Liver (tissue), 9 donors: ENCODE results near the gene RAB3A. TPM values are rescaled to one million over a fixed set of nuclear protein-coding genes. Genes with fewer than 3 reads are reported as not detected.

Source experiments
- DNase-seq: peaks from one replicate; pipeline ENCODE4 v3.0.0-alpha.2; 2017; ENCODE audit warnings: low spot score
- H3K27ac ChIP-seq, 2 donors: one replicate each; pipeline ENCODE4 v1.7.0; 2013; ENCODE audit warnings: inconsistent platforms in 2 of 2, low read length in 2 of 2, control low read depth in 1 of 2, low read depth in 1 of 2, mild to moderate bottlenecking in 1 of 2
- H3K27me3 ChIP-seq, 4 donors: one replicate each; pipeline versions ENCODE4 v1.6.1 to v1.7.0; 2013; ENCODE audit warnings: low read length in 3 of 4, inconsistent platforms in 1 of 4, mild to moderate bottlenecking in 1 of 4, moderate library complexity in 1 of 4; ENCODE audit not compliant: control insufficient read depth in 4 of 4, insufficient read depth in 4 of 4
- H3K36me3 ChIP-seq, 4 donors: one replicate each; pipeline versions ENCODE4 v1.6.1 to v1.7.0; 2013; ENCODE audit warnings: low read length in 3 of 4, mild to moderate bottlenecking in 3 of 4, low read depth in 1 of 4, moderate library complexity in 1 of 4; ENCODE audit not compliant: control insufficient read depth in 4 of 4, insufficient read depth in 3 of 4
- H3K4me1 ChIP-seq, 4 donors: one replicate each; pipeline versions ENCODE4 v1.6.1 to v1.7.0; 2013; ENCODE audit warnings: low read length in 3 of 4, mild to moderate bottlenecking in 3 of 4, moderate library complexity in 1 of 4; ENCODE audit not compliant: control insufficient read depth in 4 of 4, insufficient read depth in 4 of 4
- H3K4me3 ChIP-seq, 3 donors: one replicate each; pipeline versions ENCODE4 v1.6.1 to v1.7.0; 2013; ENCODE audit warnings: low read length in 3 of 3, control low read depth in 1 of 3, low read depth in 1 of 3, mild to moderate bottlenecking in 1 of 3
- H3K9ac ChIP-seq, 2 donors: one replicate each; pipeline ENCODE4 v1.7.0; 2013; ENCODE audit warnings: low read length in 2 of 2, mild to moderate bottlenecking in 2 of 2, moderate library complexity in 2 of 2, control low read depth in 1 of 2, low read depth in 1 of 2
- H3K9me3 ChIP-seq, 4 donors: one replicate each; pipeline versions ENCODE4 v1.6.1 to v1.7.0; 2013; ENCODE audit warnings: low read length in 3 of 4; ENCODE audit not compliant: control insufficient read depth in 4 of 4
- EGR1 ChIP-seq, 2 donors: IDR thresholded peaks; 2 replicates each; pipeline ENCODE4 v1.6.1; 2016 to 2018; ENCODE audit warnings: antibody characterized with exemption in 2 of 2, low read depth in 2 of 2
- FOXA1 ChIP-seq: IDR thresholded peaks from 2 replicates; pipeline ENCODE4 v1.6.1; 2016; ENCODE audit warnings: antibody characterized with exemption
- GABPA ChIP-seq, 2 donors: IDR thresholded peaks in 1 of 2; conservative IDR thresholded peaks in 1 of 2; 2 replicates each; pipeline ENCODE4 v1.6.1; 2016; ENCODE audit warnings: antibody characterized with exemption in 2 of 2, mild to moderate bottlenecking in 1 of 2, moderate library complexity in 1 of 2
- HNF4A ChIP-seq, 2 donors: conservative IDR thresholded peaks; 2 replicates each; pipeline ENCODE4 v1.6.1; 2016; ENCODE audit warnings: antibody characterized with exemption in 2 of 2, mild to moderate bottlenecking in 2 of 2
- HNF4G ChIP-seq: IDR thresholded peaks from 2 replicates; pipeline ENCODE4 v1.6.1; 2016; ENCODE audit warnings: antibody characterized with exemption
- JUND ChIP-seq, 2 donors: IDR thresholded peaks; 2 replicates each; pipeline ENCODE4 v1.6.1; 2016; ENCODE audit warnings: antibody characterized with exemption in 2 of 2
- NR2F2 ChIP-seq: IDR thresholded peaks from 2 replicates; pipeline ENCODE4 v1.6.1; 2016; ENCODE audit warnings: antibody characterized with exemption
- RAD21 ChIP-seq, 2 donors: IDR thresholded peaks; 2 replicates each; pipeline ENCODE4 v1.6.1; 2016; ENCODE audit warnings: antibody characterized with exemption in 2 of 2, mild to moderate bottlenecking in 2 of 2
- RXRA ChIP-seq, 2 donors: IDR thresholded peaks; 2 replicates each; pipeline ENCODE4 v1.6.1; 2017 to 2018; ENCODE audit warnings: antibody characterized with exemption in 2 of 2, mild to moderate bottlenecking in 1 of 2
- SP1 ChIP-seq: IDR thresholded peaks from 2 replicates; pipeline ENCODE4 v1.6.1; 2018; ENCODE audit warnings: antibody characterized with exemption, mild to moderate bottlenecking
- TAF1 ChIP-seq: conservative IDR thresholded peaks from 2 replicates; pipeline ENCODE4 v1.6.1; 2016; ENCODE audit warnings: antibody characterized with exemption, mild to moderate bottlenecking
- YY1 ChIP-seq: IDR thresholded peaks from 2 replicates; pipeline ENCODE4 v1.6.1; 2016; ENCODE audit warnings: antibody characterized with exemption, mild to moderate bottlenecking
- WGBS: extraction: QIAGEN DNeasy Blood & Tissue Kit; methylation state at CpG from one replicate; pipeline ENCODE4 v1.1.7; 2013; 5-methylcytosine and 5-hydroxymethylcytosine counted together
- polyA plus RNA-seq, 2 donors: library from polyadenylated mRNA; stranded (reverse) in 1 of 2; unstranded in 1 of 2; fragments of 200-250 nt in 1 of 2; fragments of >200 nt in 1 of 2; fragmentation: Nextera tagmentation in 1 of 2; extraction: Ambion mirVana in 1 of 2; gene quantifications; one replicate each; pipeline versions ENCODE4 v1.2.1 to v1.2.3, GENCODE V29; 2013 to 2015
- total RNA-seq, 2 donors: library from RNA; depleted of rRNA; stranded (reverse); fragments of >200 nt; gene quantifications; one replicate each; pipeline ENCODE4 v1.2.3, GENCODE V29; 2014
- TF ChIP-seq, protein P1 (sequence below): IDR thresholded peaks from 2 replicates; pipeline ENCODE4 v1.6.1; 2016; ENCODE audit warnings: antibody characterized with exemption
- TF ChIP-seq, protein P2 (sequence below): IDR thresholded peaks from 2 replicates; pipeline ENCODE4 v1.6.1; 2016; ENCODE audit warnings: antibody characterized with exemption
- TF ChIP-seq, protein P3 (sequence below): IDR thresholded peaks from 2 replicates; pipeline ENCODE4 v1.6.1; 2016; ENCODE audit warnings: antibody characterized with exemption
- TF ChIP-seq, protein P4 (sequence below): IDR thresholded peaks from 2 replicates; pipeline ENCODE4 v1.6.1; 2016; ENCODE audit warnings: antibody characterized with exemption, mild to moderate bottlenecking
- donor health status: healthy.
- donor health status: healthy.
- donor health status: healthy.
- donor health status: healthy.
- donor health status: healthy.

RAB3A gene
- total and polyA plus RNA-seq, 4 donors: 0.33 to 1.7 (median 0.79) TPM

DNA sequence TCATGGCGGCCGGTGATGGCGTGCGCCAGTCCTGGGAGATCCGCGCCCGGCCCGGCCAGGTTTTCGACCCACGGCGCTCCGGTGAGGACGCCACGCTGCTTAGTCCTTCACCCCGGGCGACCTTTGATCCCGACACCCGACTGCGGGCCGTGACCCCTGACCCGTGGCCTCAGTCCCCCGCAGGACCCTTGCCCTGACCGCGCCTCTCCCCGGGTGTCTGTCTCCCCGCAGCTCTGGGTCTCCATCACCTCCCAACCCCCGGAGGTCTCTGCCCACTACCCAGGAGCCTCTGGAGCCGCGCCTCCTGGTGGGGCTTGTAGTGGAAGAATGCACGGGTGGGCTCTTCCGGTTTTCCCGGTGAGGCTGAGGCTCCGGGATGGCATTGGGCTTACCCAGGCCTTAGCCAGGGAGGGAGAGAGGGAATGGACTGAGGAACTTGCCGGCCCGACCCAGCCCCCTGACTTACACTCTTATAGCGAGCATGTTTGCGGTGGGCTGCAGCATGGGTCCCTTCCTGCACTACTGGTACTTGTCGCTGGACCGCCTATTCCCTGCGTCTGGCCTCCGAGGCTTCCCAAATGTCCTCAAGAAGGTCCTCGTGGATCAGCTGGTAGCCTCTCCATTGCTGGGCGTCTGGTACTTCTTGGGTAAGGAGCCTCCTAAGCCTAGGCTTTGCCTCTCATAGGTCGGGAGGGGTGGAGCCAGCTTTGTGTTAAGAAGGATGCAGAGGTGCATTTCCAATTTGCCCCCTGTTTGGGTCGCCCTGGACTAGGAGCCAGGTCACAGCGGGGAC lies 10.3 kb downstream of the RAB3A start:
- no peaks in the 10 kb centered on the region for H3K27me3 ChIP-seq
- H3K36me3 ChIP-seq: peaks cover 0 to 8% (median 2%) of the 10 kb centered on the region in 4 donors
- 7% methylated on average over 46 of the region's 46 CpGs for WGBS
- H3K4me1 ChIP-seq: peaks cover 7 to 19% (median 14%) of the 10 kb centered on the region in 4 donors
- H3K9ac ChIP-seq: peak overlapping the region; percentile 1 to 22
- no peak for DNase-seq
- TF ChIP-seq HNF4A (conservative IDR thresholded peaks at IDR 0.05): no peak
- TF ChIP-seq RXRA (IDR thresholded peaks at IDR 0.05): no peak
- no peak for TF ChIP-seq YY1
- TF ChIP-seq, protein P1, sequence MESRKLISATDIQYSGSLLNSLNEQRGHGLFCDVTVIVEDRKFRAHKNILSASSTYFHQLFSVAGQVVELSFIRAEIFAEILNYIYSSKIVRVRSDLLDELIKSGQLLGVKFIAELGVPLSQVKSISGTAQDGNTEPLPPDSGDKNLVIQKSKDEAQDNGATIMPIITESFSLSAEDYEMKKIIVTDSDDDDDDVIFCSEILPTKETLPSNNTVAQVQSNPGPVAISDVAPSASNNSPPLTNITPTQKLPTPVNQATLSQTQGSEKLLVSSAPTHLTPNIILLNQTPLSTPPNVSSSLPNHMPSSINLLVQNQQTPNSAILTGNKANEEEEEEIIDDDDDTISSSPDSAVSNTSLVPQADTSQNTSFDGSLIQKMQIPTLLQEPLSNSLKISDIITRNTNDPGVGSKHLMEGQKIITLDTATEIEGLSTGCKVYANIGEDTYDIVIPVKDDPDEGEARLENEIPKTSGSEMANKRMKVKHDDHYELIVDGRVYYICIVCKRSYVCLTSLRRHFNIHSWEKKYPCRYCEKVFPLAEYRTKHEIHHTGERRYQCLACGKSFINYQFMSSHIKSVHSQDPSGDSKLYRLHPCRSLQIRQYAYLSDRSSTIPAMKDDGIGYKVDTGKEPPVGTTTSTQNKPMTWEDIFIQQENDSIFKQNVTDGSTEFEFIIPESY: no peak
- TF ChIP-seq GABPA (IDR thresholded peaks at IDR 0.05 in 1 of 2, conservative IDR thresholded peaks at IDR 0.05 in 1 of 2): no peak
- TF ChIP-seq, protein P2, sequence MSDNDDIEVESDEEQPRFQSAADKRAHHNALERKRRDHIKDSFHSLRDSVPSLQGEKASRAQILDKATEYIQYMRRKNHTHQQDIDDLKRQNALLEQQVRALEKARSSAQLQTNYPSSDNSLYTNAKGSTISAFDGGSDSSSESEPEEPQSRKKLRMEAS: no peak
- TF ChIP-seq RAD21 (IDR thresholded peaks at IDR 0.05): no peak
- TF ChIP-seq NR2F2: no peak
- no peak for TF ChIP-seq TAF1
- no peak for TF ChIP-seq SP1
- TF ChIP-seq, protein P3, sequence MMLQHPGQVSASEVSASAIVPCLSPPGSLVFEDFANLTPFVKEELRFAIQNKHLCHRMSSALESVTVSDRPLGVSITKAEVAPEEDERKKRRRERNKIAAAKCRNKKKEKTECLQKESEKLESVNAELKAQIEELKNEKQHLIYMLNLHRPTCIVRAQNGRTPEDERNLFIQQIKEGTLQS: no peak
- TF ChIP-seq, protein P4, sequence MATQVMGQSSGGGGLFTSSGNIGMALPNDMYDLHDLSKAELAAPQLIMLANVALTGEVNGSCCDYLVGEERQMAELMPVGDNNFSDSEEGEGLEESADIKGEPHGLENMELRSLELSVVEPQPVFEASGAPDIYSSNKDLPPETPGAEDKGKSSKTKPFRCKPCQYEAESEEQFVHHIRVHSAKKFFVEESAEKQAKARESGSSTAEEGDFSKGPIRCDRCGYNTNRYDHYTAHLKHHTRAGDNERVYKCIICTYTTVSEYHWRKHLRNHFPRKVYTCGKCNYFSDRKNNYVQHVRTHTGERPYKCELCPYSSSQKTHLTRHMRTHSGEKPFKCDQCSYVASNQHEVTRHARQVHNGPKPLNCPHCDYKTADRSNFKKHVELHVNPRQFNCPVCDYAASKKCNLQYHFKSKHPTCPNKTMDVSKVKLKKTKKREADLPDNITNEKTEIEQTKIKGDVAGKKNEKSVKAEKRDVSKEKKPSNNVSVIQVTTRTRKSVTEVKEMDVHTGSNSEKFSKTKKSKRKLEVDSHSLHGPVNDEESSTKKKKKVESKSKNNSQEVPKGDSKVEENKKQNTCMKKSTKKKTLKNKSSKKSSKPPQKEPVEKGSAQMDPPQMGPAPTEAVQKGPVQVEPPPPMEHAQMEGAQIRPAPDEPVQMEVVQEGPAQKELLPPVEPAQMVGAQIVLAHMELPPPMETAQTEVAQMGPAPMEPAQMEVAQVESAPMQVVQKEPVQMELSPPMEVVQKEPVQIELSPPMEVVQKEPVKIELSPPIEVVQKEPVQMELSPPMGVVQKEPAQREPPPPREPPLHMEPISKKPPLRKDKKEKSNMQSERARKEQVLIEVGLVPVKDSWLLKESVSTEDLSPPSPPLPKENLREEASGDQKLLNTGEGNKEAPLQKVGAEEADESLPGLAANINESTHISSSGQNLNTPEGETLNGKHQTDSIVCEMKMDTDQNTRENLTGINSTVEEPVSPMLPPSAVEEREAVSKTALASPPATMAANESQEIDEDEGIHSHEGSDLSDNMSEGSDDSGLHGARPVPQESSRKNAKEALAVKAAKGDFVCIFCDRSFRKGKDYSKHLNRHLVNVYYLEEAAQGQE: no peak
- TF ChIP-seq EGR1 (IDR thresholded peaks at IDR 0.05; ENCODE audit: low read depth in 2 of 2): no peak
- no peak for TF ChIP-seq HNF4G
- no peak for TF ChIP-seq FOXA1
- no peak for TF ChIP-seq JUND (IDR thresholded peaks at IDR 0.05)
- no peaks in the 10 kb centered on the region for H3K9me3 ChIP-seq
- H3K4me3 ChIP-seq: peak overlapping the region; percentile 43 to 87 (median 86)
- peak overlapping the region; percentile 64 to 70 for H3K27ac ChIP-seq
